GM15510 (cell line): ENCODE measurements around the gene CHST5.

Experiments used
- POLR2A ChIP-seq: IDR thresholded peaks from 3 replicates; pipeline ENCODE4 v1.6.1; 2011; ENCODE audit warnings: borderline replicate concordance; ENCODE audit not compliant: insufficient read length; ENCODE audit errors: extremely low read depth

CHST5 gene

GRCh38 chr16:75491876-75492275 lies 44.0 kb downstream of the CHST5 start:
- no peak for TF ChIP-seq POLR2A

- TF ChIP-seq POLR2A, result no peak
These were observed 47.6 kb downstream of the CHST5 start for GRCh38 chr16:75488322-75488721.

- TF ChIP-seq POLR2A, result no peak
These were observed 49.1 kb downstream of the CHST5 start for GRCh38 chr16:75486676-75487313.

GRCh38 chr16:75486014-75486675 lies 49.8 kb downstream of the CHST5 start:
- TF ChIP-seq POLR2A, result no peak

GRCh38 chr16:75485230-75486013 lies 50.5 kb downstream of the CHST5 start:
- no peak for TF ChIP-seq POLR2A

- no peak for TF ChIP-seq POLR2A
These were observed 52.7 kb downstream of the CHST5 start for GRCh38 chr16:75483222-75483621.

GRCh38 chr16:75482434-75483205 lies 53.3 kb downstream of the CHST5 start:
- no peak for TF ChIP-seq POLR2A

- TF ChIP-seq POLR2A, result no peak
These were observed 54.4 kb downstream of the CHST5 start for GRCh38 chr16:75481475-75481874.

- no peak for TF ChIP-seq POLR2A
These were observed 56.4 kb downstream of the CHST5 start for GRCh38 chr16:75479421-75479990.
